Stimulated activated CD8-positive, alpha-beta memory T cell treated with anti-CD3 and anti-CD28 coated beads, Interleukin-7, amount 100 ng/mL, for 48 hours (primary cell): ENCODE measurements around the gene TACR2.
A peak's percentile ranks its signal among the peaks of the same experiment; 100 is the strongest.

Source experiments
- DNase-seq, 2 donors: peaks; one replicate each; pipeline ENCODE4 v3.0.0-alpha.2; 2020; ENCODE audit warnings: low read depth in 1 of 2; ENCODE audit errors: extremely low read depth in 1 of 2

Gene TACR2

GRCh38 chr10:69405221-69405620 lies 11.5 kb downstream of the TACR2 start:
- no peak for DNase-seq

GRCh38 chr10:69404786-69405185 lies 11.9 kb downstream of the TACR2 start:
- no peak for DNase-seq

- no peak for DNase-seq
These were observed 13.2 kb downstream of the TACR2 start for GRCh38 chr10:69403519-69403918.

GRCh38 chr10:69403066-69403465 lies 13.7 kb downstream of the TACR2 start:
- no peak for DNase-seq

- DNase-seq, result no peak
These were observed 14.3 kb downstream of the TACR2 start for GRCh38 chr10:69402386-69402785.

- DNase-seq, result no peak
These were observed 15.3 kb downstream of the TACR2 start for GRCh38 chr10:69401416-69401815.

- DNase-seq, result no peak
These were observed 15.8 kb downstream of the TACR2 start for GRCh38 chr10:69400936-69401335.

GRCh38 chr10:69398466-69398865 lies 18.3 kb downstream of the TACR2 start:
- DNase-seq, result no peak

GRCh38 chr10:69397972-69398371 lies 18.7 kb downstream of the TACR2 start:
- no peak for DNase-seq

GRCh38 chr10:69394020-69394419 lies 22.7 kb downstream of the TACR2 start:
- DNase-seq, result no peak

GRCh38 chr10:69392481-69393000 lies 24.2 kb downstream of the TACR2 start:
- DNase-seq, result peak; percentile 48 to 67

GRCh38 chr10:69391158-69391557 lies 25.6 kb downstream of the TACR2 start:
- no peak for DNase-seq

GRCh38 chr10:69389827-69390490 lies 26.8 kb downstream of the TACR2 start:
- DNase-seq, result no peak

GRCh38 chr10:69388488-69388887 lies 28.2 kb downstream of the TACR2 start:
- DNase-seq, result no peak

GRCh38 chr10:69387500-69387899 lies 29.2 kb downstream of the TACR2 start:
- DNase-seq, result no peak

- DNase-seq, result no peak
These were observed 31.0 kb downstream of the TACR2 start for GRCh38 chr10:69385454-69386350.

- DNase-seq, result no peak
These were observed 32.4 kb downstream of the TACR2 start for GRCh38 chr10:69384320-69384719.

GRCh38 chr10:69383558-69383957 lies 33.2 kb downstream of the TACR2 start:
- no peak for DNase-seq

GRCh38 chr10:69382382-69383117 lies 34.2 kb downstream of the TACR2 start:
- no peak for DNase-seq

- DNase-seq, result no peak
These were observed 36.9 kb downstream of the TACR2 start for GRCh38 chr10:69379800-69380199.

GRCh38 chr10:69377933-69378332 lies 38.8 kb downstream of the TACR2 start:
- no peak for DNase-seq
